GM12878 (cell line): ENCODE measurements around the gene BPIFB3. TPM values are rescaled to one million over a fixed set of nuclear protein-coding genes. Genes with fewer than 3 reads are reported as not detected.

ENCODE experiments used
- CHD2 ChIP-seq: IDR thresholded peaks from 2 replicates; pipeline ENCODE4 v1.6.1; 2011; ENCODE audit warnings: low read depth, low read length, improper control_type of control experiment, borderline replicate concordance
- EP300 ChIP-seq, 2 experiments: fragments of 150-350 bp in 1 of 2; IDR thresholded peaks; 2 replicates each; pipeline ENCODE4 v1.6.1; 2011 to 2012; ENCODE audit warnings: low read depth in 2 of 2, low read length in 2 of 2, borderline replicate concordance in 1 of 2, improper control_type of control experiment in 1 of 2, inconsistent platforms in 1 of 2; ENCODE audit not compliant: control insufficient read depth in 1 of 2
- FOXK2 ChIP-seq: fragments of 450-650 bp; IDR thresholded peaks from 2 replicates; pipeline ENCODE4 v1.6.1; 2017; ENCODE audit warnings: mild to moderate bottlenecking, moderate library complexity
- KDM1A ChIP-seq: fragments of 200-600 bp; sonication (generic); IDR thresholded peaks from 2 replicates; pipeline ENCODE4 v1.6.1; 2016; ENCODE audit warnings: borderline replicate concordance
- MYB ChIP-seq: fragments of 150-350 bp; IDR thresholded peaks from 2 replicates; pipeline ENCODE4 v1.6.1; 2014; ENCODE audit warnings: mild to moderate bottlenecking, low read depth, low read length, borderline replicate concordance
- RFX5 ChIP-seq: IDR thresholded peaks from 2 replicates; pipeline ENCODE4 v1.6.1; 2011; ENCODE audit warnings: low read depth, low read length, improper control_type of control experiment
- SIN3A ChIP-seq: IDR thresholded peaks from 2 replicates; pipeline ENCODE4 v1.6.1; 2012; ENCODE audit warnings: low read depth, low read length, improper control_type of control experiment
- SMC3 ChIP-seq: IDR thresholded peaks from 2 replicates; pipeline ENCODE4 v1.6.1; 2011; ENCODE audit warnings: low read length, improper control_type of control experiment, borderline replicate concordance
- WRNIP1 ChIP-seq: IDR thresholded peaks from 2 replicates; pipeline ENCODE4 v1.6.1; 2011; ENCODE audit warnings: low read depth, low read length, improper control_type of control experiment, borderline replicate concordance
- YBX1 ChIP-seq: fragments of 450-650 bp; IDR thresholded peaks from 2 replicates; pipeline ENCODE4 v1.6.1; 2016; ENCODE audit warnings: antibody characterized with exemption
- polyA plus RNA-seq, 11 experiments: library from polyadenylated mRNA; depleted of rRNA in 4 of 11; unstranded in 6 of 11; stranded (reverse) in 5 of 11; fragments of >200 nt; fragmentation: Nextera tagmentation in 4 of 11; fragmentation: Illumina TruSeq in 1 of 11; extraction: Ambion mirVana in 4 of 11; extraction: Trizol in 1 of 11; gene quantifications; 1 replicate in 1 of 11; 2 replicates in 10 of 11; pipeline versions ENCODE4 v1.2.1 to v1.2.3, GENCODE V29; 2011 to 2016; ENCODE audit warnings: inconsistent platforms in 2 of 11, missing spikeins in 2 of 11, low read depth in 1 of 11
- total RNA-seq, 4 experiments: library from RNA; depleted of rRNA in 3 of 4; stranded (reverse); fragments of >200 nt in 3 of 4; fragmentation: Illumina TruSeq in 1 of 4; extraction: Trizol in 1 of 4; gene quantifications; 2 replicates each; pipeline versions ENCODE4 v1.2.1 to v1.2.3, GENCODE V29; 2013 to 2021
- TF ChIP-seq, protein P1 (sequence below): IDR thresholded peaks from 2 replicates; pipeline ENCODE4 v1.6.1; 2012; ENCODE audit warnings: mild to moderate bottlenecking, low read depth, low read length
- TF ChIP-seq, protein P2 (sequence below): fragments of 450-650 bp; formaldehyde crosslinking; IDR thresholded peaks from 2 replicates; pipeline ENCODE4 v1.4.0; 2022; ENCODE audit warnings: mild to moderate bottlenecking, moderate library complexity
- TF ChIP-seq, protein P3 (sequence below): IDR thresholded peaks from 2 replicates; pipeline ENCODE4 v1.6.1; 2011; ENCODE audit warnings: low read depth, low read length, improper control_type of control experiment, borderline replicate concordance

BPIFB3 gene
- total and polyA plus RNA-seq, 10 of the 15 experiments (the other 5 are each of a cell fraction or from before 2014, with no cell fraction given), result not detected

DNA sequence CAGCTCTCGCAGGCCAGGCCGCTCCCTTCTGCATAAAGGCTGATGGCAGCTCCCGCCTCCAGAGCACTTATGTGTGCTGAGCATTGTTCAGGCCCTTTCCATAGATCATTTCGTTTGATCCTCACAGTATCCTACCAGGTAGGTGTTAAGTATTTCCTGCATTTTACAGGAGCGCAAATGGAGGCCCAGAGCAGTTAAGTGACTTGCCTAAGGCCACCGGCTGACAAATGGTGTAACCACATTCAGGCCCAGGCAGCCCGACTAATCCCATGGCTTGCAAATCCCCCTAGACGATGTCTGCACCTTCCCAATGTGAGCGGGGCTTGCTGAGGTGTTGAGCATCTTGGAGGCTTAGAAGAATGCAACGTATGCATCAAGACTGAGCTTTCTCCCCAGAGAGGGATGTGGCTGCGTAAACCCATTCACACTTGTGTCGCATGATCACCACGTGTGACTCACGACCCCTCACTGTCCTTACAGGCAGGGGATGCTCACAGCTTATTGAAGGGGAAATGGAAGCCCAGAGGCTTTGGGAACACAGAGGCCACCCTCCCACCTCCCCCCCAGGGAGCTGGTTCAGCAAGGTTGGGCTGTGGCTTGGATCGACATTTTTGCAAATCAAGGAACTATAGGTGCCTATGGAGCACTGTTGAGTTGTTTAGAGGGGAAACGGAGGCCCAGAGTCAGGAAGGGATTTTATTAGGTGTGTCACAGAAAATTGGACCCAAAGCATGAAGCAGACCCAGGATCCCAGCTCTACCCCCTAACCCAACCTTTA is 39.2 kb upstream of the BPIFB3 start (continued):
- TF ChIP-seq, protein P1, sequence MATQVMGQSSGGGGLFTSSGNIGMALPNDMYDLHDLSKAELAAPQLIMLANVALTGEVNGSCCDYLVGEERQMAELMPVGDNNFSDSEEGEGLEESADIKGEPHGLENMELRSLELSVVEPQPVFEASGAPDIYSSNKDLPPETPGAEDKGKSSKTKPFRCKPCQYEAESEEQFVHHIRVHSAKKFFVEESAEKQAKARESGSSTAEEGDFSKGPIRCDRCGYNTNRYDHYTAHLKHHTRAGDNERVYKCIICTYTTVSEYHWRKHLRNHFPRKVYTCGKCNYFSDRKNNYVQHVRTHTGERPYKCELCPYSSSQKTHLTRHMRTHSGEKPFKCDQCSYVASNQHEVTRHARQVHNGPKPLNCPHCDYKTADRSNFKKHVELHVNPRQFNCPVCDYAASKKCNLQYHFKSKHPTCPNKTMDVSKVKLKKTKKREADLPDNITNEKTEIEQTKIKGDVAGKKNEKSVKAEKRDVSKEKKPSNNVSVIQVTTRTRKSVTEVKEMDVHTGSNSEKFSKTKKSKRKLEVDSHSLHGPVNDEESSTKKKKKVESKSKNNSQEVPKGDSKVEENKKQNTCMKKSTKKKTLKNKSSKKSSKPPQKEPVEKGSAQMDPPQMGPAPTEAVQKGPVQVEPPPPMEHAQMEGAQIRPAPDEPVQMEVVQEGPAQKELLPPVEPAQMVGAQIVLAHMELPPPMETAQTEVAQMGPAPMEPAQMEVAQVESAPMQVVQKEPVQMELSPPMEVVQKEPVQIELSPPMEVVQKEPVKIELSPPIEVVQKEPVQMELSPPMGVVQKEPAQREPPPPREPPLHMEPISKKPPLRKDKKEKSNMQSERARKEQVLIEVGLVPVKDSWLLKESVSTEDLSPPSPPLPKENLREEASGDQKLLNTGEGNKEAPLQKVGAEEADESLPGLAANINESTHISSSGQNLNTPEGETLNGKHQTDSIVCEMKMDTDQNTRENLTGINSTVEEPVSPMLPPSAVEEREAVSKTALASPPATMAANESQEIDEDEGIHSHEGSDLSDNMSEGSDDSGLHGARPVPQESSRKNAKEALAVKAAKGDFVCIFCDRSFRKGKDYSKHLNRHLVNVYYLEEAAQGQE, result no peak
- TF ChIP-seq, protein P2, sequence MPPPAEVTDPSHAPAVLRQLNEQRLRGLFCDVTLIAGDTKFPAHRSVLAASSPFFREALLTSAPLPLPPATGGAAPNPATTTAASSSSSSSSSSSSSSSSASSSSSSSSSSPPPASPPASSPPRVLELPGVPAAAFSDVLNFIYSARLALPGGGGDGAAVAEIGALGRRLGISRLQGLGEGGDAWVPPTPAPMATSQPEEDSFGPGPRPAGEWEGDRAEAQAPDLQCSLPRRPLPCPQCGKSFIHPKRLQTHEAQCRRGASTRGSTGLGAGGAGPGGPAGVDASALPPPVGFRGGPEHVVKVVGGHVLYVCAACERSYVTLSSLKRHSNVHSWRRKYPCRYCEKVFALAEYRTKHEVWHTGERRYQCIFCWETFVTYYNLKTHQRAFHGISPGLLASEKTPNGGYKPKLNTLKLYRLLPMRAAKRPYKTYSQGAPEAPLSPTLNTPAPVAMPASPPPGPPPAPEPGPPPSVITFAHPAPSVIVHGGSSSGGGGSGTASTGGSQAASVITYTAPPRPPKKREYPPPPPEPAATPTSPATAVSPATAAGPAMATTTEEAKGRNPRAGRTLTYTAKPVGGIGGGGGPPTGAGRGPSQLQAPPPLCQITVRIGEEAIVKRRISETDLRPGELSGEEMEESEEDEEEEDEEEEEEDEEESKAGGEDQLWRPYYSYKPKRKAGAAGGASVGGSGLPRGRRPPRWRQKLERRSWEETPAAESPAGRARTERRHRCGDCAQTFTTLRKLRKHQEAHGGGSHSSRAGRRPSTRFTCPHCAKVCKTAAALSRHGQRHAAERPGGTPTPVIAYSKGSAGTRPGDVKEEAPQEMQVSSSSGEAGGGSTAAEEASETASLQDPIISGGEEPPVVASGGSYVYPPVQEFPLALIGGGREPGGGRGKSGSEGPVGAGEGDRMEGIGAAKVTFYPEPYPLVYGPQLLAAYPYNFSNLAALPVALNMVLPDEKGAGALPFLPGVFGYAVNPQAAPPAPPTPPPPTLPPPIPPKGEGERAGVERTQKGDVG (CRISPR knock-in tag), result no peak
- TF ChIP-seq SIN3A (no peak), YBX1 (no peak), WRNIP1 (no peak), EP300 (IDR thresholded peaks at IDR 0.05; ENCODE audit: borderline replicate concordance in 1 of 2, control insufficient read depth in 1 of 2, low read depth in 2 of 2, low read length in 2 of 2) (no peak), RFX5 (no peak), KDM1A (no peak), SMC3 (no peak), FOXK2 (no peak), MYB (no peak), CHD2 (no peak)
- TF ChIP-seq, protein P3, sequence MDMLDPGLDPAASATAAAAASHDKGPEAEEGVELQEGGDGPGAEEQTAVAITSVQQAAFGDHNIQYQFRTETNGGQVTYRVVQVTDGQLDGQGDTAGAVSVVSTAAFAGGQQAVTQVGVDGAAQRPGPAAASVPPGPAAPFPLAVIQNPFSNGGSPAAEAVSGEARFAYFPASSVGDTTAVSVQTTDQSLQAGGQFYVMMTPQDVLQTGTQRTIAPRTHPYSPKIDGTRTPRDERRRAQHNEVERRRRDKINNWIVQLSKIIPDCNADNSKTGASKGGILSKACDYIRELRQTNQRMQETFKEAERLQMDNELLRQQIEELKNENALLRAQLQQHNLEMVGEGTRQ, result no peak
